HCT116 (cell line): ENCODE data around the gene DAGLA.

Source experiments
- EZH2 ChIP-seq: fragments of 200-600 bp; sonication (generic); IDR thresholded peaks from 2 replicates; pipeline ENCODE4 v1.6.1; 2017; ENCODE audit warnings: antibody characterized with exemption, mixed run types
- EZH2phosphoT487 ChIP-seq: fragments of 200-600 bp; IDR thresholded peaks from 2 replicates; pipeline ENCODE4 v1.6.1; 2018; ENCODE audit warnings: antibody characterized with exemption, borderline replicate concordance
- FOSL1 ChIP-seq: IDR thresholded peaks from 2 replicates; pipeline ENCODE4 v1.6.1; 2012; ENCODE audit warnings: low read depth
- JUND ChIP-seq: IDR thresholded peaks from 2 replicates; pipeline ENCODE4 v1.6.1; 2012
- POLR2A ChIP-seq: IDR thresholded peaks from 2 replicates; pipeline ENCODE4 v1.7.0; 2011; ENCODE audit warnings: borderline replicate concordance; ENCODE audit not compliant: insufficient read depth, insufficient read length; ENCODE audit errors: extremely low read depth
- POLR2AphosphoS5 ChIP-seq: IDR thresholded peaks from 2 replicates; pipeline ENCODE4 v1.6.1; 2011; ENCODE audit warnings: mild to moderate bottlenecking, low read depth, low read length, moderate library complexity
- RAD21 ChIP-seq: IDR thresholded peaks from 2 replicates; pipeline ENCODE4 v1.6.1; 2012; ENCODE audit warnings: low read depth, mild to moderate bottlenecking
- REST ChIP-seq: IDR thresholded peaks from 2 replicates; pipeline ENCODE4 v1.6.1; 2012; ENCODE audit warnings: low read depth
- SP1 ChIP-seq: IDR thresholded peaks from 2 replicates; pipeline ENCODE4 v1.6.1; 2012; ENCODE audit warnings: low read depth
- ZNF274 ChIP-seq: fragments of 200-500 bp; sonication (Bioruptor generic); IDR thresholded peaks from 2 replicates; pipeline ENCODE4 v1.6.1; 2014; ENCODE audit warnings: mild to moderate bottlenecking, low read depth, low read length, inconsistent platforms
- TF ChIP-seq, protein P1 (sequence below), 3 experiments: fragments of 200-600 bp in 1 of 3; sonication (generic) in 1 of 3; IDR thresholded peaks in 2 of 3; conservative IDR thresholded peaks in 1 of 3; 2 replicates each; pipeline ENCODE4 v1.5.1; 2012 to 2017; ENCODE audit warnings: low read depth in 2 of 3, low read length in 2 of 3, antibody characterized with exemption in 1 of 3, borderline replicate concordance in 1 of 3, control low read depth in 1 of 3, mild to moderate bottlenecking in 1 of 3, mixed read lengths in 1 of 3, mixed run types in 1 of 3, moderate library complexity in 1 of 3; ENCODE audit not compliant: insufficient read depth in 1 of 3
- TF ChIP-seq, protein P2 (sequence below): IDR thresholded peaks from 2 replicates; pipeline ENCODE4 v1.6.1; 2011; ENCODE audit warnings: mild to moderate bottlenecking, low read length, moderate library complexity; ENCODE audit not compliant: insufficient replicate concordance; ENCODE audit errors: extremely low read depth

- no peak for TF ChIP-seq EZH2
- TF ChIP-seq POLR2A: no peak
- TF ChIP-seq, protein P1, sequence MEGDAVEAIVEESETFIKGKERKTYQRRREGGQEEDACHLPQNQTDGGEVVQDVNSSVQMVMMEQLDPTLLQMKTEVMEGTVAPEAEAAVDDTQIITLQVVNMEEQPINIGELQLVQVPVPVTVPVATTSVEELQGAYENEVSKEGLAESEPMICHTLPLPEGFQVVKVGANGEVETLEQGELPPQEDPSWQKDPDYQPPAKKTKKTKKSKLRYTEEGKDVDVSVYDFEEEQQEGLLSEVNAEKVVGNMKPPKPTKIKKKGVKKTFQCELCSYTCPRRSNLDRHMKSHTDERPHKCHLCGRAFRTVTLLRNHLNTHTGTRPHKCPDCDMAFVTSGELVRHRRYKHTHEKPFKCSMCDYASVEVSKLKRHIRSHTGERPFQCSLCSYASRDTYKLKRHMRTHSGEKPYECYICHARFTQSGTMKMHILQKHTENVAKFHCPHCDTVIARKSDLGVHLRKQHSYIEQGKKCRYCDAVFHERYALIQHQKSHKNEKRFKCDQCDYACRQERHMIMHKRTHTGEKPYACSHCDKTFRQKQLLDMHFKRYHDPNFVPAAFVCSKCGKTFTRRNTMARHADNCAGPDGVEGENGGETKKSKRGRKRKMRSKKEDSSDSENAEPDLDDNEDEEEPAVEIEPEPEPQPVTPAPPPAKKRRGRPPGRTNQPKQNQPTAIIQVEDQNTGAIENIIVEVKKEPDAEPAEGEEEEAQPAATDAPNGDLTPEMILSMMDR (IDR thresholded peaks at IDR 0.05 in 2 of 3, conservative IDR thresholded peaks at IDR 0.05 in 1 of 3; ENCODE audit: borderline replicate concordance in 1 of 3, insufficient read depth in 1 of 3, low read depth in 2 of 3, low read length in 2 of 3): peak in 2 of 3 experiments; percentile 85 to 94; a peak in 4 of 6 replicates
- no peak for TF ChIP-seq REST
- no peak for TF ChIP-seq RAD21
- TF ChIP-seq, protein P2, sequence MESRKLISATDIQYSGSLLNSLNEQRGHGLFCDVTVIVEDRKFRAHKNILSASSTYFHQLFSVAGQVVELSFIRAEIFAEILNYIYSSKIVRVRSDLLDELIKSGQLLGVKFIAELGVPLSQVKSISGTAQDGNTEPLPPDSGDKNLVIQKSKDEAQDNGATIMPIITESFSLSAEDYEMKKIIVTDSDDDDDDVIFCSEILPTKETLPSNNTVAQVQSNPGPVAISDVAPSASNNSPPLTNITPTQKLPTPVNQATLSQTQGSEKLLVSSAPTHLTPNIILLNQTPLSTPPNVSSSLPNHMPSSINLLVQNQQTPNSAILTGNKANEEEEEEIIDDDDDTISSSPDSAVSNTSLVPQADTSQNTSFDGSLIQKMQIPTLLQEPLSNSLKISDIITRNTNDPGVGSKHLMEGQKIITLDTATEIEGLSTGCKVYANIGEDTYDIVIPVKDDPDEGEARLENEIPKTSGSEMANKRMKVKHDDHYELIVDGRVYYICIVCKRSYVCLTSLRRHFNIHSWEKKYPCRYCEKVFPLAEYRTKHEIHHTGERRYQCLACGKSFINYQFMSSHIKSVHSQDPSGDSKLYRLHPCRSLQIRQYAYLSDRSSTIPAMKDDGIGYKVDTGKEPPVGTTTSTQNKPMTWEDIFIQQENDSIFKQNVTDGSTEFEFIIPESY: no peak
- TF ChIP-seq POLR2AphosphoS5: no peak
- TF ChIP-seq JUND: no peak
- no peak for TF ChIP-seq ZNF274
- no peak for TF ChIP-seq SP1
- TF ChIP-seq FOSL1: no peak
- TF ChIP-seq EZH2phosphoT487: no peak
Measured at GRCh38 chr11:61747192-61747966, 67.2 kb downstream of the DAGLA start.
